GM19468 (cell line): Measurements from ENCODE around the gene PTPN5.

ENCODE experiments used
- ATAC-seq: cut with Tn5 transposase; IDR thresholded peaks from one replicate; pipeline ENCODE4 v1.9.1; 2021; ENCODE audit warnings: mild to moderate bottlenecking, moderate library complexity, moderate number of reproducible peaks; ENCODE audit not compliant: unreplicated experiment; ENCODE audit errors: extremely low read depth

The PTPN5 gene

DNA sequence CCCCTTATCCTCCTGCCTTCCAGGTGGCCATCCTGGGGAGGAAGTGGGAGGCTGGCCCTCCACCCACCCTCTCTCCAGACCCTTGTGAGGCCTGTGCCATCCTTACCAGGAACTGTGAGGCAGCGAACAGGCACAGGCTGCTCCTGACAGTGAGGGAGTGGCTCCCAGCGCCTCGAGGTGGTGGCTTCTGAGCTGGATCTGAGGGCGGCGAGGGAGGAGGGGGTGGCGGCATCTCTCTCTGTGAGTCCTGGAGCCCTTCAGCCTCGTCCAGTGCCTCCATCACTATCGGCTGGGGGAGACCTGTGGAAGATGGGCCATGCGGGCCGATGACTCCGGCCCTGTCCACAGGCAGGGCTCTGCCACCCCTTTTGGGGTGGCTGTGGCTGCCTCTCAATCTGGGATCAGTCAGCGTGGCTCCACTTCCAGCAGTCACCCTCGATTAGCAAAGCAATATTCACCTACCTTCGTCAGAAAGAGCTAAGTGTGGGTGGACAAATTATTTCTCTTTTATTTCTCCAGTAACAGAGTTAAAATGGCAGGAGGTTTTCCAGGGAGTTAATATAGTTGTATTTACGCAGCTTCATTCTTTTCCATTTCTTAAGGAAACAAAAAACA is 47.6 kb downstream of the PTPN5 start:
- ATAC-seq = no peak

DNA sequence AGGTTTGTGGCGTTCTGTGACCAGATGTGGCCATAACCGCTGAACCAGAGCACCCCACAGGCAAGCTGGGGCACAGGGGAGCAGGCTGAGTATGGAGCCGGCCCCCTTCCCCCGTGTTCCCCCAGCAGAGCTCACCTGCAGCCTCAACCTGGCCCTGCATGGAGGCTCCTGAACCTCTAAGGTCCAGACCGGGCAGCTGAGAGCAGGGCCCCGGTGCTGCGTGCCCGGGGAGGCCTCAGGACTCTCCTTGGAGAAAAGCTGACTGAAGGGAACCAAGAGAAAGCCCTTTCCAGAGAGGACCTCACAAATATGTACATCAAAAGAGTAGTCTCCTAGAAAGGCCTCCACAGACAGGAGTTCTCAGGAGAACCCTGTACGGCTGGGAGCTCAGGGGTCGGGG is 48.2 kb downstream of the PTPN5 start:
- no peak for ATAC-seq

DNA sequence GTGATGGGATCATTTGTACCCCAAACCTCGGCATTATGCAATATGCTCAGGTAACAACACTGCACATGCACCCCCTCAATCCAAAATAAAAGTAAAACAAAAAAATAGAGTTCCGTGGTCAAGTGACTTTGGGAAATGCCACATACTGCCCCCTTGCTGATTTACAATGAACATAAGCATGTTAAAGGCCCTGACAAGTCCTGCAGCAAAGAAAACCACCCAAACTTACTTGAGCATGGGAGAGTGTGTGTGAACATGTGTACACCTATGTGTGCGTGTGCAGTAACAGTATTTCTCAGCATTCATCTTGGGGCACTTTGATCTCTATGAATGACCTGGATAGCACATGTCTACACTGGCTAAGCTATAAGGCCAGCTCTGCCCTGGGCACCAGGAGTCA is 49.8 kb downstream of the PTPN5 start:
- ATAC-seq = no peak

DNA sequence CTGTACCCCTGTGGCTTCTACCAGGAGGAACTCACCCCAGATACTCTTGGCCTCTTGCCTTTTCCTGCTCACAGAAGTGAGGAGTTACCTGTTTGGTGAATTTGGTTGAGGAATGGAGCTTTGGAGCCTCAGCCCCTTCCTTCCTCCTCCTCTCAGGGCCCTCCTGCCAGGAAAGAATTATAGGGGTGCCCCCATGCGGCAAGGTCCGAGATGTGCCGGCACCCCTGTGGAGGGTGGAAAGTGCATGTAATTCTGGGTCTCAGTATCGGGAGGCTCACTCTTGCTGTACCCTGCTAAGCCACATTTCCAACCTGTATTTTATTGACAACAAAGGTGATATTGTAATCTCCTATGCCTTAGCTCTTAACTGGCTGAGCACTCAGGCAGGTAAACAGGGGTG is 51.9 kb downstream of the PTPN5 start:
- ATAC-seq = no peak

DNA sequence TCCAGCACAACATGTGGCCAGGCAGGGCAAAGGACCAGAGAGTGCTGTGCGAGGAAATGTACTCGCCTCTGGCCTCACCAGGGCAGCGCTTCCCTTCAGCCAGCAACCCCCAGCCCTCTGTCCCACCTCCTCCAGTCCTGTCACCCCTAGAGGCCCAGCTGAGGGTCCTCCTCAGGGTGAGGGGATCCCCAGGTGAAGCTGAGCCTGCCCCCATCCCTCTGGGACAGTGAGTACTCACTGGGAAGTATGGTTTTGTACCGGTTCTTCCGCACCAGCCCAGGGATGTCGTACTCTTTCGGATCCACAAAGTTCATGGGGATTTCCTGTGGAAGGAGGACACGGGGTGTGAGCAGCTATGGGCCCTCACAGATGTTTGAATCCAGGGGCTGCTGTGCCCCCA is 54.0 kb downstream of the PTPN5 start:
- no peak for ATAC-seq

DNA sequence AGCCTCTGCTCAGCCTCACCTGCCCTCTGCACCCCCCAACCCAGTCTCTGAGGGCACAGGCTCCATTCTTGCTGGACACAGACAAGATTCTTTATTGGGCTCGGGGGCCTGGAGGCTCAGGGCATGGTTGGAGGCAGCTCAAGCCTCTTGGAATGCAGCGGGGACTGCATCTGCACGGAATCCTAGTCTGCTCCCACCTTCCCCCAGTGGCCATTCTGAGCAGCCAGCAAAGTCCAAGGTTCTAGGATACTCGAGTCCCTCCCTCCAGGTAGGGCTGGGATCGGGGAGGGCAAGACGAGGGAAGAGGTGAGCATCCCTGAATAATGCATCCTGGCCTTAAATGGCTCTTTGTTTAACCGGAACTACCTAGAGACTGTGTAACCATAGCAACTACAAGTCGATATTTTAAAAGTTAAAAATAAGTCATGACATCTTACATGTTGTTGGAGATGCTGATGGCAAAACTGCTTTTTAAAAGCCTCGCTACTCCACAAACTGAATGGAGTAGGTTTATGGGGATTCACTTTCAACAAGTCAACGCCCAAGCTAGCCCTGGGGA is 54.9 kb downstream of the PTPN5 start:
- no peak for ATAC-seq

DNA sequence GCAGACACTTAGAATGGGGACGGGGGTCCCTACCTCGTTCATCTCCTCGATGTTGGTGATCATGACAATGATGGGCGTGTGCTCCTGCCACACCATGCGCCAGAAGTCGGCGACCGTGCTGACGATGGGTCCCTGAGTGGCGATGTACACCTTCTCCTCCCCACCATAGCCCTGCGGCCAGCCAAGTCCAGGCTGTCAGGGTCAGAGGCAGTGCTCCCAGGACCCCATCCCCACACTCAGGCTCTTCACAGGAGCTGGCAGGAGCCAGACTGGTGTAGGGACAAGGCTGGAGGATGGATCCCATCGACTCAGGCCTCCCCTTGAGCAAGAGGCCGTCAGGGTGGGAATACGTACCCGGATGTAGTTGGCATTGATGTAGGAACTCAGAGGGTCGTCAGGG is 58.4 kb downstream of the PTPN5 start:
- ATAC-seq = no peak

DNA sequence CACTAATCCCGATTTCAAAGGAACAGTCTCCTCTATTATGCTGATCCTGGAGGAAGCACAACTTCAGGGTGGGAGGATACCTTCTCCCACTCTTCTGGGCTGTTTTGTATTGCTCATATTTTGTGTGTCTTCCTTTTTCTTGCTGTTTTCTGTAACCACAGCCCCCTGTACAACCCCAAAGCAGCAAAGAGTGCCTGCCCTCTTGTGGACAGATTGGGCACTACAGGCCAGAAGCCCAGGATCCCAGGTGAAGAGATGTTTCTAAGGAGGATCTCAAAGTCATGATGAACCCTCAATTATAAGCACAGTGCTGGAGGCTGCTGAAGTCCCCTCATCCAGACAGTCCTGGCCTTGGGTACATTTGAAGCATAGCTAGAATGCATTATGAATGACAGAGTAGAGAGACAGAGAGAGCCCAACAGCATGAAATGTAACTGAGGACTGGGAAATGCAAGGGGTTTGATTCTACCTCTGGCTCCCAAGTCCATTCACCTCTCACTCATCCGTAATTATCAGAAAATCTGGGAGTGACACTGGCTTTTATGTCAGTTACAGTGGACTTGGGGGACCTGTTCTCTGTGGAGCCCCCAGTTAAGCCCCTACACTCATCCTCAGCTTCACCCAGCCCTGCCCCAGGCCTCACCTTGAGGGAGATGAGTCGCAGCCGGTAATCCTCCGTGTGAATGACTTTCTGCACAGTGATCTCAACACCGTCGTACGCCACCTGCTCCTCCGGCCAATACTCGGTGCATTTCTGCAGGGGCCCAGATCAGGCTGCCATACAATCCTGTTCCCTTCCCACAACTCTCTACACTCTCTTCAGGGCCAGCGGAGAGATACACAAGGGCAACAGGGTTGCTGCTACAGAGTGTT is 59.4 kb downstream of the PTPN5 start:
- no peak for ATAC-seq

DNA sequence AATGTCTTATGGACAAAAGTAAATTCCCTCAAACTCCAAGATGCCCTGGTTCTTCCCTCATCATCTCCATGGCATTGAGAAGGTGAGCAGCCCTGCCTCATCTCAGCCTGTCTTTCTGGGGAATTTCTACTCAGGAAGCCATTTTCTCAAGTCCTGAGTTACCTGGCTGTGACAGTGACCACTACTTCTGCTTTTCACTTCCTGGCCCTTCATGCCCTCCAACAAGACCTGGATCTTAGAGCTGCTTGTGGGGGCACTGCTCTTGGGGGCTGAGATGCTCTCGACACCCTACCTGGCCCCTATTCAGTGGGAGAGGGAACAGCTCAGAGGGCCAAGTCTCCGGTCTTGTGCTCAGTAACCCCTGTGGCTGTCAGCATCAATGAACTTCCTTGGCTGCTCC is 60.2 kb downstream of the PTPN5 start:
- ATAC-seq = no peak

DNA sequence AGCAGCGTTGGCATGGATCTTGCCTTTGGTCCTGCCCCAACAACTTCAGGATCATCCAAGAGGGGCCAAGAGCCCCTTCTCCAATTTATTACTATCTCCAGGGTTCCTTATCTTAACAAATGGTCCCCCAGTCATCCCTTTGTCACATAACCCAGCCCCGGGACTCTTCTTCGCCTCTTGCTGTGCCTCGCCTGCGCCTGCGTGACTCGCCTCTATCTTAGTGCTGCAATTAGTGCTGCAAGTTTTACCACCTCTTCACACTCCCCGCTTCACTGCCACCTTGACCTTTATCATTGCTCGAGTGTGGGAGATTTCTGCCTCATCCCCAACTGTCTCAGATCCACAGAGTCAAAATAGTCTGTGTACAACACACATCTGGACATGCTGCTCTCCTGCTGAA is 61.6 kb downstream of the PTPN5 start:
- ATAC-seq = no peak

DNA sequence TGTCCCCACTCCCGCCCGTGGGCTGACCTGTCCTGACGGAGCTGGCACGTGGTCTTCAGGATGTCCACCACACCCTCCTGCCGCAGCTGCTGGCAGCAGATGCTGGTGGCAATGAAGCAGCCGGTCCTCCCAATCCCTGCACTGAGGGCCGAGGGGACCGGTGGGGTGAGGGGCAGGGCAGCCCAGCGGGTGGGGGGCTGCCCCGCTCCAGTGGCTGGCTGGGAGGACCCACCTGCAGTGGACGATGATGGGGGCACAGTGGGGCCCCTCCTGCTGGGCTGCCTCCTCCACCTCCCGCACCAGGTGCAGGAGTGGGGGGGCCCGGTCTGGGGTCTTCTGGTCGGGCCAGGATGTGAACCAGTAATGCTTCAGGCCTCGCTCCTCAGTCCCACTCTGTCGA is 62.2 kb downstream of the PTPN5 start:
- no peak for ATAC-seq

DNA sequence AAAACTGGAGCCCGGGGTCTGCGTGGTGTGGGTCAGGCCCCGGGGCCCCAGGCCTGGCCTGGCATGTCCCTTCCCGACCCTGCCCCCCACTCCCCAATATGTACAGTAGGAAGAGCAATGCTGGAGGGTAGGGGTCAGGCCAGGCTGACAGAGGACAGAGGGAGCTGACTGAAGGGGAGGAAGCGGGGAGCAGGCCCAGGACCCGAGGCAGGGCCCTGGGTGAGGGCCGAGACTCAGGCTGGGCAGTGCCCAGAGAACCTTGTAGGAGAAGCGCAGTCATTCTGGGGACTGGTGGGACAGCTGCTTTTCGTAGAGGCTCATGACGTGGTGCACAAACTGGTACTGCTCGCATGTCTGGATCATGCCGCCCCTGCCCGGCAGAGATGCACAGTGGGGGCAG is 62.9 kb downstream of the PTPN5 start:
- no peak for ATAC-seq

DNA sequence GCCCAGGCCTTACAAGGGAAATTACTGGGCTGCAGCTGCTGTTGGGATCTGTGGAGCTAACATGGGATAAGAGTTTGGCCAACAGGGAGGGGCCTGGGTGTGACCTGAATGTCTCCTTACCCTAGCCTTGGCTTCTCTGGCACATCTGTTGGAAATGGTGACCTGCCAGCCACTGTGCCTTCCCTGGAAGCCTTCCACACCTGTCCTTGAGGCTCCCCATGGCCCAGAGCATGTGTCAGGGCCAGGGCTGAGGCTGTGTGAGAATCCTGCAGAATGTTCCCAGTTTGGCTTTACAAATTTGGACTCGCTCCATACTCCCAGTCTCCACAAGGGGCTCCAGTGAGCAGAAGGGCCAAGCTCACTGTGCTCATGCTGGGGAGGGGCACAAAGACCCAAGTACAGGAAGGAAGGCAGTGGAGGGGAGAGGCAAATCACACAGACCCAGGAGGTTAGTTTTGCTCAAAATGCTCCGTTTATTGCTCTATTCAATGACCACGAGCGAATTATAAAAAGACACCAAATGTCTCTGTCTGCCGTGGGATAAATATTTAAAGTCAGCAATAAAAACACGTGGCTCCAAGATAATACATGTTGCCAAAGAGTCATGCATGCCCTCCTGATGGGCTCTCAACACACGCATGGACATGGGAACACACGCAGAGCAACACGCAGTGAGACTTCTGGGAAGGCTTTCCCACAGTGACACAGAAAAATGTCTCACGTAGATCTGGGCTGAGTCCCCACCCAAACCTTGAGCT is 63.9 kb downstream of the PTPN5 start:
- ATAC-seq = no peak

DNA sequence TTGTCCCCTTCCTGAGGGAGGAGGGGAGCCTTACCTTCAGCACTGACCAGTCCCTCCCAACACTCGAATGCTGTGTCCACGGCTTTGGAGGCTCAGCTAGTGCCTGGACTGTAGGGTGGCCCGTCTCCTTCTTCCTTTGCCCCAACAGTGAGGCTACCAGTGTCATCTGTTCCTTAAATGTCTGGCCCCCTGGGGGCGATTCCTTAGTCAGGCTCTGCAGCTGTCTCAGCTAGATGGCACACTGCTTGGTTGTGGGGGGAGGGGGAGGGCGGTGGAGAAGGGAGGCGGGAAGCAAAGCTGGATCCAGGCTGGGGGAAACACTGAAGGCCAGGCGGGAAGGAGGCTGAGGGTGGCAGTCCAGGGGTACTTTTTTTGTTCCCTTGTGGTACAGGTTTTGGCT is 65.6 kb downstream of the PTPN5 start, which contains the start of gene IGSF22:
Gene IGSF22, minus strand, starts transcription at position 149 of the 400 bp plus-strand sequence. CDS start 1,952 bp downstream, outside the sequence.
- no peak for ATAC-seq

DNA sequence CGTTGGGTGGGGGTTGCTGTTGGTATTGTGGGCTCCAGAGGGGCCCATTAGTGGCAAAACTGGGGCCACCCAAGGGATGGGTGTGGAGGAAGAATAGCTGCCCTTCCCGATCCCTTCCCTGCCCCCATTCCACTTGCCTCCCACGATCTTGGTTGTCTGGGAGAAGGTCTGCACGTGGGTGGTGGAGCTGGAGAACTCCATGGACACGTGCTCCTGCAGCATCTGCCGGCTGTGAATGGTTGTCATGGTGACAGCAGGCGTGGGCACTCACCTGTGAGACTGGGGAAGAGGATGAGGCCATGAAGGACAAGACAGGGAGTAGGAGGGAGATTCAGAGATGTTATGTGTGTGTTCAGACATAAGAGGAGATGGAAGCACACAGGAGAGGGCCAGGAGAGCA is 67.6 kb downstream of the PTPN5 start:
- no peak for ATAC-seq

DNA sequence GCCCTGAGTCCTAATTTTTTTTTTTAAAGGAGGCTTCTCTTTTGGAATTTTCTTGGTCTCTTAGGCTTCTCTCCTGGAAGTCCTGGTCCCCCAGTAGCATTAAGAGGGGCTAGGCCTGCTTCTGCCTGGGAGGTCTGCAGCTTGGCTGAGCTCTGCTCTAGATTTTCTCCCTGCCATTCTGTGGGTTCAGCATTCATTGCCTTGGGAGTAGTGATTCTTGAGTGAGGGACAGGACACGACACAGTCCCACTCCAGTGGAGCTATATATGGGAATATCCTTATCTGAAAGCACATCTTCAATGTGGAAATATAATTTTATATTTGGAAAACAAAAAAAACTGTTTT is 69.3 kb downstream of the PTPN5 start:
- ATAC-seq = no peak

DNA sequence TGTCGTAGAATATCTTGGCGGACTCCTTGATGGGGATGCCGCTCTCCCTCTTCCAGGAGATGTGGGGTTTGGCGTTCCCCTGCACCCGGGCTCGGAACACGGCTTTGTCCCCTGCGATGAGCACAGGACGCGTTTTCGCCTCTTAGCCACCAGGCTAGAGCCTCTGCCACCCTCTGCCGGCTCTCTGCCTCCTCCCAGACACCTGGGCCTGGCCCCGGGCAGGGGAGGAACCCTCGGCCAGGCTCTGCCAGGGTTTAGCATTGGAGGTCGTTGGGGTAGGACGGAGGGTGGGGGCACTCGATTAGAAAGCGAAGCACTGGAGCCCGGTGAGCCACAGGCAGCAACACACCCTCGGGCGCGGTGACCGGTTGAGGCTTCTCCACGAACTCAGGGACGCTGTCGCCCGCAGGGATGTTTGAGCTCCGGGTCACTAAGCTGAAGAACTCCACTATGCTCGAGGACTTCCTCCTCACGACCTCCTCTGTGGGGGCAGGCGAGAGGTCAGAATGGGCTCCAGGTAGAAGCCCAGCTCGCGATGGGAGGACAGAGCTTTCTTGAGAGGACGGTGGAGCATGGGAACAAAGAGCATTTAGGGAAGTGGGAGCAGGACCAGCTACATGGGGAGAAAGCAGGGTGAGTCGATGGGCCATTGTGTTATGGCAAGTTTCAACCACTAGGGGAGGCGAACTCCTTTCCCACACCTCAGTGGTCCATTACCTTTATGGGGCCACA is 69.9 kb downstream of the PTPN5 start:
- ATAC-seq = peak; percentile 49

DNA sequence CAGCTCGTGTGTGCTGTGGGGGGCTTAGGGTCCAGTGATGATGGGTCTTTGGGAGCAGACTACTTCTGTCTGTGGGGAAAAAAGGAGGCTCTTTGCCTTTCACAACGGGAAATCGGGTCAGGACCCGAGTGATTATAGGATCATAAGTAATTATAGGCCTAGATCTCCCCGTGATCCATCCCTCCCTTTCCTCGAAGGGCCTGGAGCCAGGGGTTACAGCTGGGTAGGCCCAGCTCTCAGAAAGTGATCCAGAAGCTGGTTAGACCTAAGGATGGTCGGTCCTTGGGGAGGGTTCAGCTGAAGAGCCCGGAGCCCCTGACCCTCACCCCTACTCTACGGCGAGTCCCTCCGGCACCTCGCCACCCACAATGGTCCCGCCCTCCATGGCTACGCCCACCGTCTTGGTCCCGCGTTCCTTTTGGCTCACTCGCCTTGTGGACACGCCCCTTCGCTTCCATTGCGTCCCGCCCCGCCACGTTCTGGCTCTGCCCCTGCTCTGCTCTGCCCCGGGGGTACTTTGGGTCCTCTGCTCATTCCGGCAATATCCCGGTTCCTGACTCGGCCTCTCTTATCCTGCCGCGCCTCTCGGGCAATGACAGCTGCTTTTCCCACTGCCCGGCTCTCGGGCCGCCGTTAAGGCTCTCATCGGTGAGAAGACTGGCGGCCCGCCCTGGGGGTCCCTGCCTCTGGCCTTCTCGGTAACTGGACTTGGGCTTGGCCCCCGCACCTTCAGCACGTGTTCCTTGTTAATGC is 70.6 kb downstream of the PTPN5 start:
- no peak for ATAC-seq

DNA sequence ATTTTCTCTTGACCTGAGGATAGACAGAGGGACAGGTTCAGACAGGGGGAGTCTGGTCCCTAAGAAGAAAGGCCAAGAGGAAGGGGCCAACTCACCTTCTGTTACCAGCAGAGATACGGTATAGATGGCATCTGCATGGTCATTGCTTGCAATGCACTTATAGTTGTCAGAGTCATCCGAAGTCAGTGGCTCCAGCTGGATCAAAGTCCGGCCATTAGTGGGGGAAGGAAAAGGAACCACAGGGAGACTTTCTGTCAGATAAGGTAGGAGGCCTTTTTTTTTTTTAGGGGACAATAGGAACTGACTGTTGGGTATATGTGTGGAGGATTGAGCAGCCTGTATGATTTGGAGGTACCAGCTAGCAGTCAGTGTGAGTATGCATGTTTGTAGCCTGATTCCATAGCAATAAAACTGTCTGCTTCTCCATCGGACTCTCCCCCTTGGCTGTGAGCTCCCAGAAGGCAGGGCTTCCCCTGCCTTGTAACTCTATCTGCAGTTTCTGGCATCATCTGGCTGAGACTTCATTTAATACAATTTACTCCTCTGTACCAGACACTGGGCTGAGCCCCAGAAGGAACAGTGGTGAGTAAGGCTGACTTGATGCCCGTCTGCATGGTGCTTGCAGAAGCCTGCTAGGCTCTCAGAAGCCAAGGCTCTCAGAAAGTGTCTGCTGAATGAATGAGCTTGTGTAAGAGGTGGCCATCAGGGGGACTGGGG is 71.3 kb downstream of the PTPN5 start:
- no peak for ATAC-seq
